Kidney epithelial cell (primary cell): ENCODE data around the gene CNP. TPM values are rescaled to one million over a fixed set of nuclear protein-coding genes. Genes with fewer than 3 reads are reported as not detected.

ENCODE experiments used
- DNase-seq: peaks from one replicate; pipeline ENCODE4 v3.0.0-alpha.2; 2010; ENCODE audit warnings: low read depth
- H3K27me3 ChIP-seq: 2 replicates; pipeline ENCODE4 v1.6.0; 2011; ENCODE audit warnings: low read length; ENCODE audit not compliant: control insufficient read depth, insufficient read depth
- H3K36me3 ChIP-seq: 2 replicates; pipeline ENCODE4 v1.5.1; 2011; ENCODE audit warnings: low read length; ENCODE audit not compliant: control insufficient read depth, insufficient read depth
- H3K4me3 ChIP-seq: 2 replicates; pipeline ENCODE4 v1.5.1; 2011; ENCODE audit warnings: low read depth, mild to moderate bottlenecking, control low read depth, low read length
- total RNA-seq: library from RNA; depleted of rRNA; stranded (reverse); fragments of >200 nt; gene quantifications from 2 replicates; pipeline ENCODE4 v1.2.3, GENCODE V29; 2015
- TF ChIP-seq, protein P1 (sequence below): IDR thresholded peaks from 2 replicates; pipeline ENCODE4 v1.5.1; 2011; ENCODE audit warnings: mild to moderate bottlenecking, moderate library complexity, low read length, control low read depth, inconsistent platforms; ENCODE audit not compliant: insufficient read depth, poor library complexity, severe bottlenecking

The CNP gene
- total RNA-seq, 1 donor from 2014 or later, result 65.1 TPM

GRCh38 chr17:41968676-41969075 is 2.1 kb downstream of the CNP start:
- TF ChIP-seq, protein P1, sequence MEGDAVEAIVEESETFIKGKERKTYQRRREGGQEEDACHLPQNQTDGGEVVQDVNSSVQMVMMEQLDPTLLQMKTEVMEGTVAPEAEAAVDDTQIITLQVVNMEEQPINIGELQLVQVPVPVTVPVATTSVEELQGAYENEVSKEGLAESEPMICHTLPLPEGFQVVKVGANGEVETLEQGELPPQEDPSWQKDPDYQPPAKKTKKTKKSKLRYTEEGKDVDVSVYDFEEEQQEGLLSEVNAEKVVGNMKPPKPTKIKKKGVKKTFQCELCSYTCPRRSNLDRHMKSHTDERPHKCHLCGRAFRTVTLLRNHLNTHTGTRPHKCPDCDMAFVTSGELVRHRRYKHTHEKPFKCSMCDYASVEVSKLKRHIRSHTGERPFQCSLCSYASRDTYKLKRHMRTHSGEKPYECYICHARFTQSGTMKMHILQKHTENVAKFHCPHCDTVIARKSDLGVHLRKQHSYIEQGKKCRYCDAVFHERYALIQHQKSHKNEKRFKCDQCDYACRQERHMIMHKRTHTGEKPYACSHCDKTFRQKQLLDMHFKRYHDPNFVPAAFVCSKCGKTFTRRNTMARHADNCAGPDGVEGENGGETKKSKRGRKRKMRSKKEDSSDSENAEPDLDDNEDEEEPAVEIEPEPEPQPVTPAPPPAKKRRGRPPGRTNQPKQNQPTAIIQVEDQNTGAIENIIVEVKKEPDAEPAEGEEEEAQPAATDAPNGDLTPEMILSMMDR, result no peak
- DNase-seq, result no peak
- Histone ChIP-seq H3K36me3 (peaks cover 1% of the 10 kb centered on the region), H3K27me3 (no peaks in the 10 kb centered on the region), H3K4me3 (no peak overlapping the region)

DNA sequence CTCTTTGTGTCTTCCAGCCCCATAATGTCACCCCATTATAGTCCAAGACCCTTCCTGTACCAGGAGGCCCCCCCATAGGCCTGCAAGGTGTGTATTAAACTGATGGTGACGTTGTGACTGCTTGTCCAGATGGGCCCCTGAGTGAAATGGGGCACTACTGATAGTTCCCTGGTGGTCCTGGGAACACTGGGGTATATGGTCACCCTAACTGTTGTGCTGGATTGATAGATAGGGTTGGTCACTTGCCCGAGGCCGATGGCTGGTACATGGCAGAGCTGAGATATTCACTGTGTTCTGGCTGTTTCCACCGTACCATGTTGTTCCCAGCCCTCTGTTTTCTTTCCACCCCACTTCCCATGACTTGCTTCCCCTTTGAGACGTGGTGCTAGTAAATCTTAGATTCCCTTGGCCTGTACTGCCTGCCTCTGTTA is 4.3 kb downstream of the CNP start:
- TF ChIP-seq, protein P1, result no peak
- no peaks in the 10 kb centered on the region for H3K27me3 ChIP-seq
- no peak for DNase-seq
- H3K36me3 ChIP-seq, result peaks cover 4% of the 10 kb centered on the region
- H3K4me3 ChIP-seq, result no peak overlapping the region

DNA sequence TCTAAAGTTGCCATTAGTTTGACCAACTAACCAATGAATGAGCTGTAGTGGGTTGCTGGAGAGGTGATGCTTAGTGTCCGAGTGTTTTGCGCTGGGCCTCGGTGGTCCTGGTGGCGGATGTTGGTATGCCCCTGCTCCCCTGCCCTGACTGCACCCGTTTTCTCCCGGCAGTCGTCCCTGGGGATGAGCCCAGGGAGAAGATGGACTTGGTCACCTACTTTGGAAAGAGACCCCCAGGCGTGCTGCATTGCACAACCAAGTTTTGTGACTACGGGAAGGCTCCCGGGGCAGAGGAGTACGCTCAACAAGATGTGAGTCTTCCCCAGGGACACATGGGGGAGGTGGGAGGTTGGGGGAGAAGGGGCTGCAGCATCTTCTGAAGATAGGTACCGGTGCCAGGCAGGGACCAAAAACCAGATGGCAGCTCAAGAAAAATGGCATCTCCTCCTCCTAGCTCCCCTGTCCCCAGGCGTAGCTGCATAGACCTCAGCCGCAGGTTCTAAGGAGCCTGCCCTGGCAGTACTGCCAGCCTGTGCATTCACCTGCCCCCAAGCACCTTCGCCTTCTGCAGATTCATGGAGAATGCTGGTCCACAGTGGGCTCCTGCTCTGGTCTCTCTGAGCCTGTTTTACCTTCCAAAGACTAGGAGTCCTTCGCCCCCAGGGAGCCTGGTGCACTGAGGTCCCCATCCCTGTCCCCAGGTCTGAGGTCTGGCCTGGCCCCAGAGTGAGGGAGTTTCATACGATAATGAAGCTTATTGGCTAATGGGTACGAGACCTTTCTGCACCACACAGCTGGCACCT is 5.3 kb downstream of the CNP start:
- DNase-seq, result no peak
- Histone ChIP-seq H3K36me3 (peaks cover 7% of the 10 kb centered on the region), H3K4me3 (no peak overlapping the region), H3K27me3 (no peaks in the 10 kb centered on the region)
- TF ChIP-seq, protein P1, result no peak

GRCh38 chr17:41972571-41973407 is 6.2 kb downstream of the CNP start:
- H3K4me3 ChIP-seq, result no peak overlapping the region
- TF ChIP-seq, protein P1, result no peak
- H3K36me3 ChIP-seq, result peaks cover 8% of the 10 kb centered on the region
- H3K27me3 ChIP-seq, result no peaks in the 10 kb centered on the region
- no peak for DNase-seq

GRCh38 chr17:41973408-41973811 is 6.8 kb downstream of the CNP start:
- DNase-seq, result no peak
- TF ChIP-seq, protein P1, result no peak
- Histone ChIP-seq H3K27me3 (no peaks in the 10 kb centered on the region), H3K4me3 (no peak overlapping the region), H3K36me3 (peaks cover 8% of the 10 kb centered on the region)
